Hematopoietic multipotent progenitor cell treated with erythropoietin and hydrocortisone succinate and interleukin-3 and kit ligand, for 8 days (in vitro differentiated cells): ENCODE results near the gene CHSY1.
"Not testable (repeated sequence)": the region's sequence is repeated elsewhere in the genome, so short reads cannot be mapped to it uniquely, and the experiment has no call there.

Source experiments
- DNase-seq: peaks from one replicate; pipeline ENCODE4 v3.0.0-alpha.2; 2015

The CHSY1 gene

GRCh38 chr15:101251830-101252820 is at the start of gene CHSY1:
TSS of gene CHSY1 (minus strand) at chr15:101252048. CDS start at chr15:101251456, 592 bp downstream.
- DNase-seq = peak; percentile 92

GRCh38 chr15:101296418-101297405 is 44.9 kb upstream of the CHSY1 start:
- no peak for DNase-seq

GRCh38 chr15:101295607-101296161 is 43.8 kb upstream of the CHSY1 start:
- peak; percentile 31 for DNase-seq

GRCh38 chr15:101294731-101295606 is 43.1 kb upstream of the CHSY1 start, which contains the start of gene SNRPA1:
TSS of gene SNRPA1 (minus strand) at chr15:101295248. CDS start at chr15:101295178, 70 bp downstream.
- peak; percentile 95 for DNase-seq

- no peak for DNase-seq
These were observed 41.3 kb upstream of the CHSY1 start for GRCh38 chr15:101293122-101293521.

GRCh38 chr15:101288905-101289513 is 37.2 kb upstream of the CHSY1 start:
- DNase-seq = peak; percentile 73

GRCh38 chr15:101287342-101287741 is 35.5 kb upstream of the CHSY1 start:
- DNase-seq = not testable (repeated sequence)

GRCh38 chr15:101286471-101287114 is 34.7 kb upstream of the CHSY1 start:
- DNase-seq = no peak

- no peak for DNase-seq
These were observed 32.1 kb upstream of the CHSY1 start for GRCh38 chr15:101283931-101284330.

- DNase-seq = no peak
These were observed 28.2 kb upstream of the CHSY1 start for GRCh38 chr15:101280007-101280406.

GRCh38 chr15:101277943-101278564 is 26.2 kb upstream of the CHSY1 start:
- DNase-seq = no peak

- peak; percentile 86 for DNase-seq
These were observed 25.4 kb upstream of the CHSY1 start, which contains the start of gene SELENOS for GRCh38 chr15:101277038-101277822. TSS of gene SELENOS (minus strand) at chr15:101277485. CDS start at chr15:101277417, 68 bp downstream.

- peak; percentile 56 for DNase-seq
These were observed 24.7 kb upstream of the CHSY1 start for GRCh38 chr15:101276501-101277037.

- no peak for DNase-seq
These were observed 23.2 kb upstream of the CHSY1 start for GRCh38 chr15:101275018-101275417.

GRCh38 chr15:101273534-101273933 is 21.7 kb upstream of the CHSY1 start:
- DNase-seq = no peak

GRCh38 chr15:101272584-101272983 is 20.7 kb upstream of the CHSY1 start:
- no peak for DNase-seq

- peak; percentile 45 for DNase-seq
These were observed 17.8 kb upstream of the CHSY1 start for GRCh38 chr15:101269479-101270223.
